ENCODE data around the gene MDH2.
"Not testable (repeated sequence)": the region's sequence is repeated elsewhere in the genome, so short reads cannot be mapped to it uniquely, and the experiment has no call there.

The MDH2 gene

GRCh38 chr7:76048668-76048988 lies 722 bp downstream of the MDH2 start:
- no peak for DNase-seq (ENCODE audit: low read depth)

DNA sequence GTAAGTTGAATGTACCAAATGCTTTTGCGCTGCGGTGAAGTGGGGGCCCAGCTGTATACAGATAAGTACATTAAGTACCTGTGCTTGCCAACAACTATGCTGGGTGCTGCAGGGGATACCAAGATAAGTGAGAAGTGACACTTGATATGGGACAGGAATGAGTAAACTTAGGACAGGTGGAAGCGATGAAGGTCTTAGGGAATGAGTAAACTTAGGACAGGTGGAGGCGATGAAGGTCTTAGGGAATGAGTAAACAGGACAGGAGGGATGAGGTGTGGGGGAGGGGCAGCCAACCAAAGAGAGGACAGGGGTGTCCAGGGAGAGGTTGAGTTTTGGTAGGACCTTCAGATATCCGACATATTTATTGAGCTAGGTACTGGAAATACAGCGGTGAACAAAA lies 1.4 kb downstream of the MDH2 start:
- no peak for DNase-seq (ENCODE audit: low read depth)

DNA sequence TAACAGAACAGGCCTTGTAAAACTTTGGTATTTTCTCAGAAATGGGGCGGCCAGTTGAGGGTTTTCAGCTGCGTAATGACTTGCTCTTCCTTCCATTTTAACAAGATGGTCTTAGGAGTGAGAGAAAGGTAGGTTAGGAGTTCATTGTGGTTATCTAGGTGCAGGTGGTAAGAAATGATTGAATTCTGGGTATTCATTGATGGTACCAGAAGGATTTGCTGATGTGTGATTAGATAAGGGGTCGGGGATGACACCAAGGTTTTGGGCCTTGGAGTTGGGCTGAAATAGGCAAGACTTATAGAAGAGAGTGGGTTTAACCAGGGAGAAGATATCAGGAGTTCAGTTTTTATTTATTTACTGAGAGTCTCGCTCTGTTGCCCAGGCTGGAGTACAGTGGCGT lies 2.6 kb downstream of the MDH2 start:
- no peak for DNase-seq (ENCODE audit: low read depth)

- no peak for DNase-seq (ENCODE audit: low read depth)
These were observed 3.9 kb downstream of the MDH2 start for GRCh38 chr7:76051840-76052239.

- not testable (repeated sequence) for DNase-seq (ENCODE audit: low read depth)
These were observed 4.8 kb downstream of the MDH2 start for GRCh38 chr7:76052681-76053080.

GRCh38 chr7:76053461-76053860 lies 5.6 kb downstream of the MDH2 start:
- no peak for DNase-seq (ENCODE audit: low read depth)

DNA sequence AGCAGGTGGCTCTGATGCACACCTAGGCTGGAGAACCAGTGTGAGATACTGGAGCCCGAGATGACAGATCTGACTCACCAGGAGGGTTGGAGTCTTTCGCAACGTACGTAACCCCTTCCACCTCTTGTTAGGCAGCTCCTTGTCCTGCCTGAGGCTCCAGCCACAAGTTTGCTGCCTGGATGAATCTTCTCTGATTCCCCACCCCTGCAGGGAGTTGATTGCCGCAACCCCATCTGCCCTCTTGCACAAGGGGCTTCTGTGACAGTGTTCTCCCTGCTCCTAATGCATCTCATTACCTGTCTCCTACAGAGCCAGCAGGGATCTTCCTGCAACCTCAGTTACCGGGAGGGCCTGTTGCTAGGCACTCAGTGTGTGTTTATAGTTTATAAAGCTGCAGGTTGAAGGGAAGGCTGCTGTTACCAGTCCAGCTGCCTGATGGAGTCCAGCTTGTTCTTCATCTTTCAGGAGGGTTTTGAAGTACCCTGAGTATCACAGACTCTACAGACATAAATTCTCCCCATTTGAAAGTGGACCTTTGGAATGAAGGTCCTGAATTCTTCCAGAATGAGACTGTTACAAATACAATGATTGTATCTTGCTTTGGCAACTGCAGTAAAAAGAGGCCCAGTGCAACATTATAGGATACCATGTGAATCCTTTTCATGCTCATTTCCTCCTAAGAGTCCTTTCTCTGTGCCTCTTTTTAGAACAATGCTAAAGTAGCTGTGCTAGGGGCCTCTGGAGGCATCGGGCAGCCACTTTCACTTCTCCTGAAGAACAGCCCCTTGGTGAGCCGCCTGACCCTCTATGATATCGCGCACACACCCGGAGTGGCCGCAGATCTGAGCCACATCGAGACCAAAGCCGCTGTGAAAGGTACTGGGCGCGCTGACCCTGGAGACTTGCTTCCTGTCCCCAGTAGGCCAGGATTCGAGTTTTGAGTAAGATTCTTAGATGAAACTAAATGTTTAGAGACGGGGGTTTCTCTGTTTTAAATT lies 6.5 kb downstream of the MDH2 start:
- DNase-seq (ENCODE audit: low read depth), result no peak

DNA sequence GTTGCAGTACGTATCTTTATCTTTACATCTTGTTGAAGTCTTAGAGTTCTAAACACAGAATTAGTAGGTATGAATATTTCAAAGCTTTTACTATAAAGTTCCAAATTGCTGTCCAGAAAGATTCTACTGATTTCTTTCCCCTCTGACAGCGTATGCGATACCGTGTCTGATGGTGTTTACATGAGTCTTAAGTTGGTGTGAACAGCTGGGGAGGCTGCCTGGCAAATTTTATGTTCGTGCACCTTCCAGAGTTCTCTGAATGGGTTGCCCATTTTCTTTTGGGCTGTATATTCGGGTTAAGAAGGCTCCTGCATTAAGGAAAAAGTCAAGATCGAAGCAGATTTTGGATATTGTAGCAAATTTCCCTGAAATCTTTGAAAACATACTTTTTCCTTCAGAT lies 8.3 kb downstream of the MDH2 start:
- no peak for DNase-seq (ENCODE audit: low read depth)

DNA sequence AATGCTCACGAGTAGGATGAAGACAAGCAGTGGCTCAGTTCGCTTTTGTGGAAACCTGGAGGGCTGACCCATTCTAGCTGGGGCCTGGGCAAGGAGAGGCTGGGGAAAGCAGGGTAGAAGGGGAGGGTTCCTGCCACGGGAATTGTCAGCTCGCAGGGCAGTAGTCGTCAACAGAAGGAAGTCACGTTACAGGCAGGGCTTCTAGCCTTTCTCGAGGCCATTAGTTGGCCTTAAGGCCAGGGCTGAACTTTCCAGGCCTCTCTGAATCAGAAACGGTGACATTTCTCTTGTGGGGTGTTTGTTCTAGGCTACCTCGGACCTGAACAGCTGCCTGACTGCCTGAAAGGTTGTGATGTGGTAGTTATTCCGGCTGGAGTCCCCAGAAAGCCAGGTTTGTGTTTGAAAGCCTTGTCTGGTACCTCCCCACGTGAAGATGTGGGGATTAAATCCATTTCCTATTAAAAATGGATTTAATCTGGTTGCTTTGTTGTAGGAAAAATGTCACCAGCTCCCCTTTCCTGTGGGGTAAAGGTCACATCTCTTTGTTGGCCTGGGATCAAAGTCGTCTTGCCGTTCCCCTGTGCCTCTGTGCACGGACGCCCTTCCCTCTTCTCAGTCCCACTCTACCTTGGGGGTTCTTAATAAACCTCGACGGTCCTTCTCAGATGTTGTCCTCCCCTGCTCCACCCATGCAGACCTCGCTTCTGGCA lies 9.4 kb downstream of the MDH2 start:
- no peak for DNase-seq (ENCODE audit: low read depth)

- DNase-seq (ENCODE audit: low read depth), result no peak
These were observed 9.9 kb downstream of the MDH2 start for GRCh38 chr7:76057813-76058145.

GRCh38 chr7:76058745-76059144 lies 10.8 kb downstream of the MDH2 start:
- not testable (repeated sequence) for DNase-seq (ENCODE audit: low read depth)

DNA sequence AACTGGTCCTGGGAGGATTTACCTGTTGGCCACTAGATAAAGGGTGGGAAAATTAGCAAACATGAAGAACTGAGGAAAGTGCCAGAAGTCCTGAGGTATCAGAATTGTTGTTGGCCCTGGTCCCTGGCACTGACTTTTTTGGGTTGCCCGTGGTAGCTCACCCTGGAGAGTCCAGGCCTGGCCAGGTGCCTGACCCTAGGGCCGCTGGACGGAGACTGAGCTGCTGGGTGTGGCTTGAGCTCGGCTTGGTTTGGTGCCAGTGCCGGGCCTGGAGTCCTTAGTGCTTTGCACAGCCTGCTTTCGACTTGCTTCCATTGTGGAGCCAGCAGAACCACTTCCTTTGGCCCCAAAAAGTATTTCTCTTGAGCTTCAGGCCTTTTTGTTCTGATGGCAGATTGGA lies 12.9 kb downstream of the MDH2 start:
- no peak for DNase-seq (ENCODE audit: low read depth)

GRCh38 chr7:76062254-76062653 lies 14.3 kb downstream of the MDH2 start:
- DNase-seq (ENCODE audit: low read depth), result no peak

- no peak for DNase-seq (ENCODE audit: low read depth)
These were observed 15.2 kb downstream of the MDH2 start for GRCh38 chr7:76063114-76063513.

DNA sequence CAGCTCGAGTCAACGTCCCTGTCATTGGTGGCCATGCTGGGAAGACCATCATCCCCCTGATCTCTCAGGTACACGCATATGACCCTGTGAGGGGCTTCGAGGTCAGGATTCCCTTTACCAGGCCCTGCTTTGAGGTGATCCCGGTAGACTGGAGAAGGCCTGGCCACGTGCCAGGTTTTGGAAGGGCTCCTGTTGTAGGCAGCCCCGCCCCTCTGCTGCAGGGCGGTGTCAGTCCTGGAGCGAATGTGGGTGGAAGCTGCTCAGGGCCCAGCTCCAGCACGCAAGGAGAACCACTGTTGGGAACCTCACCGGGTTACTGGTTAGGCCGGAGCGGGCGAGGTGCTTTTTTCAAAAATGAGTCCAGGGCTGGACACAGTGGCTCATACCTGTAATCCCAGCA lies 15.6 kb downstream of the MDH2 start:
- no peak for DNase-seq (ENCODE audit: low read depth)

GRCh38 chr7:76064208-76064970 lies 16.5 kb downstream of the MDH2 start:
- DNase-seq (ENCODE audit: low read depth), result no peak

DNA sequence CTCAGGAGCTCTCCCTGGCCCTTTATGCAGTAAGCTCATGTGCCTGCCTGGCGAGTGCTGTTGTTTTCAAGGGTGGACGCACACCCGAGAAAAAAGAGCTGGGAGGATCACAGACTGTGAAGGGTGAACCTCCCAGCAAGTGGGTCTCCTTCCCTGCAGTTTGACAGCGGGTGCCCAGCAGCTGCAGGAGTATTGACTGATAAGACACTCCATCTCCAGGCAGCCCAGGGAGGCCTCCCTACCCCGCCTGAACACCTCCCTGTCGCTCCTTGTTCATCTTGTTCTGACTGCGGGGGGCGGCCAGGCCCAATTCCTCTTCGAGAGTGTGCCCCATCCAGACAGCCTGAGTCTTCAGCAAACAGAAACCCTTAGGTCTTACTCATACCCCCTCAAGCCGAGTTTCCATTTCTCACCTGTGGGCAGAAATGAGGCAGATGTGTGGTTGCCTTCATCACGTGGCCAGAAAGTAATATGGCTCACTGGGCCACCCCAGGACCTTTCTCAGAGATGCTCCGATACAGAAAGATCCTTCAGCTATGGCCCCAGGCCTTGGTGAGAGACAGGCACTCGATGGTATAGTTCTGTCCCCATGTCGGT lies 17.2 kb downstream of the MDH2 start:
- no peak for DNase-seq (ENCODE audit: low read depth)

DNA sequence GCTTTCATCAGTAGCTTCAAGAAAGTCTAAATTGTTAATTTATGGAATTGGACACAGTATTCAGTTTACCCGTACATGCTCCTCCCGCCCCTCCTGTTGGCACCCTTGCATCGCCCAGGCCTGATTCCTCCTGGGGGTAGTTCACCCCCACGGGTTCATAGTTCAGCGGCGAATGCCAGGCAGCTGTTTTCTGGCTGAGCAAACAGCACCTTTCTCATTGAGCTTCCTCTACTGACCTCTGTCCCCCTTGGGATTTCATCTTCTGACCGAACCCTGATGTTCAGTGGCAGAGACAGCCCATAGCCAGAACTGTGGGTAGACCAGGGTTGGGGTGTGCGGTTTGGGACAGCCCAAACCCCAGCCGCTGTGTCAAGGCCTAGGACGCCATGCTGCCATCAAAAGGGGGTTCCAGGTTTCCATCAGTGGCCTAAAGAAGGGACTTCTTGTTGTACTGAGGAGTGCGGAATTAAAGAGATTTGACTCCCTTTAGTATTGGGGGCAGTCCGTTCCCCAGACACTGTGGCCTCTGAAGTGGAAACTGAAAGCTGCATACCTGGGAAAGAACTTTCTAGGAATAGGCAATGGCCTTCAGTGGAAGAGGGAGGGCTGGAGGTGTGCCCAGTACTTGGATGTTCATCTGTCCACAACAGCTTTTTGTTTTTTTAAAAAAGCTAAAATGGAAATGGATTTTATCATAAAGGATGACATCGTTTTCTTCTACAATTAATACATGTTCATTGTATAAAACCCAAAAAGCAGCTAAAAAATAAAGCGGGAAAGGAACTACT lies 19.0 kb downstream of the MDH2 start:
- no peak for DNase-seq (ENCODE audit: low read depth)

DNA sequence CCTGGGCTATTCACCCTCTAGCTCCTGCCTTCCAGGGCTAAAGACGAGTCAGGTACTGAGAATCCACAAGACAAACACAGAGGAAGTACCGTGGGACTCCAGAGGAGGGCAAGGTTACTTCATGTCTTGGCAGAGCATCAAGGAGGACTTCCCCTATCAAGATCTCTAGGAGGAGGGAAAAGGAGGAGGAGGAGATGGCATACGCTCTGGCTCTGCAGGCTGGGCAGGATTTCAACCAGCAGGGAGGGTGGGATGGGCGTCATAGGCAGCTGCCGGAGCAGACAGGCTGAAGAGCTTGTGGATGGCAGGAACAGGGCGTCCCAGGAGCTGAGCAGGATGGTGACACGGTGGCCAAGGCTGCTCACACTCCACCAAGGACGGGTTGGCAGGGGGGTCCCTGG lies 21.3 kb downstream of the MDH2 start:
- no peak for DNase-seq (ENCODE audit: low read depth)

- DNase-seq (ENCODE audit: low read depth), result no peak
These were observed 23.7 kb downstream of the MDH2 start for GRCh38 chr7:76071316-76072242.
